Liver (tissue), 9 donors: ENCODE results near the gene TJP2. TPM values are rescaled to one million over a fixed set of nuclear protein-coding genes. Genes with fewer than 3 reads are reported as not detected.

Source experiments
- DNase-seq: peaks from one replicate; pipeline ENCODE4 v3.0.0-alpha.2; 2017; ENCODE audit warnings: low spot score
- H3K27ac ChIP-seq, 2 donors: one replicate each; pipeline ENCODE4 v1.7.0; 2013; ENCODE audit warnings: inconsistent platforms in 2 of 2, low read length in 2 of 2, control low read depth in 1 of 2, low read depth in 1 of 2, mild to moderate bottlenecking in 1 of 2
- H3K27me3 ChIP-seq, 4 donors: one replicate each; pipeline versions ENCODE4 v1.6.1 to v1.7.0; 2013; ENCODE audit warnings: low read length in 3 of 4, inconsistent platforms in 1 of 4, mild to moderate bottlenecking in 1 of 4, moderate library complexity in 1 of 4; ENCODE audit not compliant: control insufficient read depth in 4 of 4, insufficient read depth in 4 of 4
- H3K36me3 ChIP-seq, 4 donors: one replicate each; pipeline versions ENCODE4 v1.6.1 to v1.7.0; 2013; ENCODE audit warnings: low read length in 3 of 4, mild to moderate bottlenecking in 3 of 4, low read depth in 1 of 4, moderate library complexity in 1 of 4; ENCODE audit not compliant: control insufficient read depth in 4 of 4, insufficient read depth in 3 of 4
- H3K4me1 ChIP-seq, 4 donors: one replicate each; pipeline versions ENCODE4 v1.6.1 to v1.7.0; 2013; ENCODE audit warnings: low read length in 3 of 4, mild to moderate bottlenecking in 3 of 4, moderate library complexity in 1 of 4; ENCODE audit not compliant: control insufficient read depth in 4 of 4, insufficient read depth in 4 of 4
- H3K4me3 ChIP-seq, 3 donors: one replicate each; pipeline versions ENCODE4 v1.6.1 to v1.7.0; 2013; ENCODE audit warnings: low read length in 3 of 3, control low read depth in 1 of 3, low read depth in 1 of 3, mild to moderate bottlenecking in 1 of 3
- H3K9ac ChIP-seq, 2 donors: one replicate each; pipeline ENCODE4 v1.7.0; 2013; ENCODE audit warnings: low read length in 2 of 2, mild to moderate bottlenecking in 2 of 2, moderate library complexity in 2 of 2, control low read depth in 1 of 2, low read depth in 1 of 2
- H3K9me3 ChIP-seq, 4 donors: one replicate each; pipeline versions ENCODE4 v1.6.1 to v1.7.0; 2013; ENCODE audit warnings: low read length in 3 of 4; ENCODE audit not compliant: control insufficient read depth in 4 of 4
- EGR1 ChIP-seq, 2 donors: IDR thresholded peaks; 2 replicates each; pipeline ENCODE4 v1.6.1; 2016 to 2018; ENCODE audit warnings: antibody characterized with exemption in 2 of 2, low read depth in 2 of 2
- FOXA1 ChIP-seq: IDR thresholded peaks from 2 replicates; pipeline ENCODE4 v1.6.1; 2016; ENCODE audit warnings: antibody characterized with exemption
- FOXA2 ChIP-seq: IDR thresholded peaks from 2 replicates; pipeline ENCODE4 v1.6.1; 2016; ENCODE audit warnings: antibody characterized with exemption
- GABPA ChIP-seq, 2 donors: IDR thresholded peaks in 1 of 2; conservative IDR thresholded peaks in 1 of 2; 2 replicates each; pipeline ENCODE4 v1.6.1; 2016; ENCODE audit warnings: antibody characterized with exemption in 2 of 2, mild to moderate bottlenecking in 1 of 2, moderate library complexity in 1 of 2
- HNF4A ChIP-seq, 2 donors: conservative IDR thresholded peaks; 2 replicates each; pipeline ENCODE4 v1.6.1; 2016; ENCODE audit warnings: antibody characterized with exemption in 2 of 2, mild to moderate bottlenecking in 2 of 2
- HNF4G ChIP-seq: IDR thresholded peaks from 2 replicates; pipeline ENCODE4 v1.6.1; 2016; ENCODE audit warnings: antibody characterized with exemption
- JUND ChIP-seq, 2 donors: IDR thresholded peaks; 2 replicates each; pipeline ENCODE4 v1.6.1; 2016; ENCODE audit warnings: antibody characterized with exemption in 2 of 2
- NR2F2 ChIP-seq: IDR thresholded peaks from 2 replicates; pipeline ENCODE4 v1.6.1; 2016; ENCODE audit warnings: antibody characterized with exemption
- RAD21 ChIP-seq, 2 donors: IDR thresholded peaks; 2 replicates each; pipeline ENCODE4 v1.6.1; 2016; ENCODE audit warnings: antibody characterized with exemption in 2 of 2, mild to moderate bottlenecking in 2 of 2
- RXRA ChIP-seq, 2 donors: IDR thresholded peaks; 2 replicates each; pipeline ENCODE4 v1.6.1; 2017 to 2018; ENCODE audit warnings: antibody characterized with exemption in 2 of 2, mild to moderate bottlenecking in 1 of 2
- SP1 ChIP-seq: IDR thresholded peaks from 2 replicates; pipeline ENCODE4 v1.6.1; 2018; ENCODE audit warnings: antibody characterized with exemption, mild to moderate bottlenecking
- TAF1 ChIP-seq: conservative IDR thresholded peaks from 2 replicates; pipeline ENCODE4 v1.6.1; 2016; ENCODE audit warnings: antibody characterized with exemption, mild to moderate bottlenecking
- YY1 ChIP-seq: IDR thresholded peaks from 2 replicates; pipeline ENCODE4 v1.6.1; 2016; ENCODE audit warnings: antibody characterized with exemption, mild to moderate bottlenecking
- ZBTB33 ChIP-seq: IDR thresholded peaks from 2 replicates; pipeline ENCODE4 v1.6.1; 2016; ENCODE audit warnings: antibody characterized with exemption
- WGBS: extraction: QIAGEN DNeasy Blood & Tissue Kit; methylation state at CpG from one replicate; pipeline ENCODE4 v1.1.7; 2013; 5-methylcytosine and 5-hydroxymethylcytosine counted together
- polyA plus RNA-seq, 2 donors: library from polyadenylated mRNA; stranded (reverse) in 1 of 2; unstranded in 1 of 2; fragments of 200-250 nt in 1 of 2; fragments of >200 nt in 1 of 2; fragmentation: Nextera tagmentation in 1 of 2; extraction: Ambion mirVana in 1 of 2; gene quantifications; one replicate each; pipeline versions ENCODE4 v1.2.1 to v1.2.3, GENCODE V29; 2013 to 2015
- total RNA-seq, 2 donors: library from RNA; depleted of rRNA; stranded (reverse); fragments of >200 nt; gene quantifications; one replicate each; pipeline ENCODE4 v1.2.3, GENCODE V29; 2014
- TF ChIP-seq, protein P1 (sequence below): fragments of 150-350 bp; IDR thresholded peaks from 2 replicates; pipeline ENCODE4 v1.5.1; 2017; ENCODE audit warnings: improper control_type of control experiment, low read depth, low read length; ENCODE audit not compliant: missing input control
- TF ChIP-seq, protein P2 (sequence below): IDR thresholded peaks from 2 replicates; pipeline ENCODE4 v1.6.1; 2016; ENCODE audit warnings: antibody characterized with exemption, mild to moderate bottlenecking
- TF ChIP-seq, protein P3 (sequence below): IDR thresholded peaks from 2 replicates; pipeline ENCODE4 v1.6.1; 2016; ENCODE audit warnings: antibody characterized with exemption
- TF ChIP-seq, protein P4 (sequence below): IDR thresholded peaks from 2 replicates; pipeline ENCODE4 v1.6.1; 2016; ENCODE audit warnings: antibody characterized with exemption
- donor health status: healthy.
- donor health status: healthy.
- donor health status: healthy.
- donor health status: healthy.
- donor health status: healthy.

Gene TJP2
- total and polyA plus RNA-seq, 4 donors = 23.2 to 74.0 (median 32.6) TPM

DNA sequence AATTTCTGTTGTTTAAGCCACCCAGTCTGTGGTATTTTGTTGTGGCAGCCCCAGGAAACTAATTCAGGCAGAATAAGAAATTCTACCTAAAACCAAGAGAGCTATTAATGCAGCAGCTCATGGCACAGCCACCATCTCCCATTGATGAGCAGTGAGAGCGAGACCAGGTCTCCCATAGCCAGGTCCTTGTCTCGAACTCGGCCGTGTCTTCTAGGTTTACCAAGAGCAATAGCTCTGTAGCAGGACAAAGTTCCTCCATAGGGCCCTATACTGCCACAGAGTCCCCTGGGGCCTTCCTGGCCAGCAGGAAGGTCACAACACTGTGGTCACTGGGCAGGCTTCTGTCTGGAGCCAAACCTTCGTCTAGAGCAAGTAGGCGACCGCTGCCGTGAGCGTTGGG, 34.5 kb upstream of the TJP2 start:
- Histone ChIP-seq H3K9me3 (no peaks in the 10 kb centered on the region), H3K36me3 (peaks cover 0 to 7% (median under 1%) of the 10 kb centered on the region in 4 donors), H3K4me1 (no peaks in the 10 kb centered on the region), H3K4me3 (no peak overlapping the region), H3K27me3 (no peaks in the 10 kb centered on the region), H3K27ac (no peak overlapping the region), H3K9ac (no peak overlapping the region)
- WGBS = 96% methylated on average over 9 of the region's 9 CpGs
- TF ChIP-seq HNF4A (conservative IDR thresholded peaks at IDR 0.05) (no peak), SP1 (no peak), YY1 (no peak), GABPA (IDR thresholded peaks at IDR 0.05 in 1 of 2, conservative IDR thresholded peaks at IDR 0.05 in 1 of 2) (no peak), FOXA2 (no peak), HNF4G (no peak), EGR1 (IDR thresholded peaks at IDR 0.05; ENCODE audit: low read depth in 2 of 2) (no peak), FOXA1 (no peak), ZBTB33 (no peak), TAF1 (no peak), JUND (IDR thresholded peaks at IDR 0.05) (no peak), RXRA (IDR thresholded peaks at IDR 0.05) (no peak), NR2F2 (no peak), RAD21 (IDR thresholded peaks at IDR 0.05) (no peak)
- TF ChIP-seq, protein P1, sequence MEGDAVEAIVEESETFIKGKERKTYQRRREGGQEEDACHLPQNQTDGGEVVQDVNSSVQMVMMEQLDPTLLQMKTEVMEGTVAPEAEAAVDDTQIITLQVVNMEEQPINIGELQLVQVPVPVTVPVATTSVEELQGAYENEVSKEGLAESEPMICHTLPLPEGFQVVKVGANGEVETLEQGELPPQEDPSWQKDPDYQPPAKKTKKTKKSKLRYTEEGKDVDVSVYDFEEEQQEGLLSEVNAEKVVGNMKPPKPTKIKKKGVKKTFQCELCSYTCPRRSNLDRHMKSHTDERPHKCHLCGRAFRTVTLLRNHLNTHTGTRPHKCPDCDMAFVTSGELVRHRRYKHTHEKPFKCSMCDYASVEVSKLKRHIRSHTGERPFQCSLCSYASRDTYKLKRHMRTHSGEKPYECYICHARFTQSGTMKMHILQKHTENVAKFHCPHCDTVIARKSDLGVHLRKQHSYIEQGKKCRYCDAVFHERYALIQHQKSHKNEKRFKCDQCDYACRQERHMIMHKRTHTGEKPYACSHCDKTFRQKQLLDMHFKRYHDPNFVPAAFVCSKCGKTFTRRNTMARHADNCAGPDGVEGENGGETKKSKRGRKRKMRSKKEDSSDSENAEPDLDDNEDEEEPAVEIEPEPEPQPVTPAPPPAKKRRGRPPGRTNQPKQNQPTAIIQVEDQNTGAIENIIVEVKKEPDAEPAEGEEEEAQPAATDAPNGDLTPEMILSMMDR = no peak
- TF ChIP-seq, protein P2, sequence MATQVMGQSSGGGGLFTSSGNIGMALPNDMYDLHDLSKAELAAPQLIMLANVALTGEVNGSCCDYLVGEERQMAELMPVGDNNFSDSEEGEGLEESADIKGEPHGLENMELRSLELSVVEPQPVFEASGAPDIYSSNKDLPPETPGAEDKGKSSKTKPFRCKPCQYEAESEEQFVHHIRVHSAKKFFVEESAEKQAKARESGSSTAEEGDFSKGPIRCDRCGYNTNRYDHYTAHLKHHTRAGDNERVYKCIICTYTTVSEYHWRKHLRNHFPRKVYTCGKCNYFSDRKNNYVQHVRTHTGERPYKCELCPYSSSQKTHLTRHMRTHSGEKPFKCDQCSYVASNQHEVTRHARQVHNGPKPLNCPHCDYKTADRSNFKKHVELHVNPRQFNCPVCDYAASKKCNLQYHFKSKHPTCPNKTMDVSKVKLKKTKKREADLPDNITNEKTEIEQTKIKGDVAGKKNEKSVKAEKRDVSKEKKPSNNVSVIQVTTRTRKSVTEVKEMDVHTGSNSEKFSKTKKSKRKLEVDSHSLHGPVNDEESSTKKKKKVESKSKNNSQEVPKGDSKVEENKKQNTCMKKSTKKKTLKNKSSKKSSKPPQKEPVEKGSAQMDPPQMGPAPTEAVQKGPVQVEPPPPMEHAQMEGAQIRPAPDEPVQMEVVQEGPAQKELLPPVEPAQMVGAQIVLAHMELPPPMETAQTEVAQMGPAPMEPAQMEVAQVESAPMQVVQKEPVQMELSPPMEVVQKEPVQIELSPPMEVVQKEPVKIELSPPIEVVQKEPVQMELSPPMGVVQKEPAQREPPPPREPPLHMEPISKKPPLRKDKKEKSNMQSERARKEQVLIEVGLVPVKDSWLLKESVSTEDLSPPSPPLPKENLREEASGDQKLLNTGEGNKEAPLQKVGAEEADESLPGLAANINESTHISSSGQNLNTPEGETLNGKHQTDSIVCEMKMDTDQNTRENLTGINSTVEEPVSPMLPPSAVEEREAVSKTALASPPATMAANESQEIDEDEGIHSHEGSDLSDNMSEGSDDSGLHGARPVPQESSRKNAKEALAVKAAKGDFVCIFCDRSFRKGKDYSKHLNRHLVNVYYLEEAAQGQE = no peak
- TF ChIP-seq, protein P3, sequence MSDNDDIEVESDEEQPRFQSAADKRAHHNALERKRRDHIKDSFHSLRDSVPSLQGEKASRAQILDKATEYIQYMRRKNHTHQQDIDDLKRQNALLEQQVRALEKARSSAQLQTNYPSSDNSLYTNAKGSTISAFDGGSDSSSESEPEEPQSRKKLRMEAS = no peak
- TF ChIP-seq, protein P4, sequence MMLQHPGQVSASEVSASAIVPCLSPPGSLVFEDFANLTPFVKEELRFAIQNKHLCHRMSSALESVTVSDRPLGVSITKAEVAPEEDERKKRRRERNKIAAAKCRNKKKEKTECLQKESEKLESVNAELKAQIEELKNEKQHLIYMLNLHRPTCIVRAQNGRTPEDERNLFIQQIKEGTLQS = no peak
- DNase-seq = no peak
